Measurements from ENCODE around the gene C2orf42.
"Not testable (repeated sequence)": the region's sequence is repeated elsewhere in the genome, so short reads cannot be mapped to it uniquely, and the experiment has no call there.

DNA sequence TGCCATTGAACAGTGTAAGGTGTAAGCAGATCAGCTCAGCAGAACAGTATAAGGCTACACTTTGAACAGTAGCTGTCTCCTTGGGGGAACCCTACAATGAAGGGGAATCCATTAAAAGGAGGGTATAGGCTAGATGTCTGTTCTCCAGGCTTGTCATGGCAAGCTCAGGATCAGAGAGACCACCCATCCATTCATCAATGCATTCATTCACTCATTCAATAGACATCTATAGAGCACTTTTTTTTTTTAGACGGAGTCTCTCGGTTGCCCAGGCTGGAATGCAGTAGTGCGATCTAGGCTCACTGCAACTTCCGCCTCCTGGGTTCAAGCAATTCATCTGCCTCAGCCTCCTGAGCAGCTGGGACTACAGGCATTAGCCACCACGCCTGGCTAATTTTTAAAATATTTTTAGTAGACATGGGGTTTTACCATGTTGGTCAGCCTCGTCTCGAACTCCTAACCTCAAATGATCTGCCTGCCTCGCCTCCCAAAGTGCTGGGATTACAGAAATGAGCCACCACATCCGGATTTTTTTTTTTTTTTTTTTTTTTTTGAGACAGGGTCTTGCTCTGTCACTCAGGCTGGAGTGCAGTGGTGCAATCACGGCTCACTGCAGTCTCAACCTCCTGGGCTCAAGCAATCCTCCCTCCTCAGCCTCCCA, 56.4 kb downstream of the C2orf42 start:
- TF ChIP-seq, protein P1, sequence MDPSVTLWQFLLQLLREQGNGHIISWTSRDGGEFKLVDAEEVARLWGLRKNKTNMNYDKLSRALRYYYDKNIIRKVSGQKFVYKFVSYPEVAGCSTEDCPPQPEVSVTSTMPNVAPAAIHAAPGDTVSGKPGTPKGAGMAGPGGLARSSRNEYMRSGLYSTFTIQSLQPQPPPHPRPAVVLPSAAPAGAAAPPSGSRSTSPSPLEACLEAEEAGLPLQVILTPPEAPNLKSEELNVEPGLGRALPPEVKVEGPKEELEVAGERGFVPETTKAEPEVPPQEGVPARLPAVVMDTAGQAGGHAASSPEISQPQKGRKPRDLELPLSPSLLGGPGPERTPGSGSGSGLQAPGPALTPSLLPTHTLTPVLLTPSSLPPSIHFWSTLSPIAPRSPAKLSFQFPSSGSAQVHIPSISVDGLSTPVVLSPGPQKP (IDR thresholded peaks at IDR 0.05; ENCODE audit: borderline replicate concordance, low read depth, low read length), result not testable (repeated sequence)
- not testable (repeated sequence) for TF ChIP-seq CTCF (conservative IDR thresholded peaks at IDR 0.05; ENCODE audit: low read depth, low read length); CHD1 (IDR thresholded peaks at IDR 0.05; ENCODE audit: low read depth, low read length); FOS (IDR thresholded peaks at IDR 0.05; ENCODE audit: low read depth, low read length)
